Uterus (tissue), 4 donors: ENCODE measurements around the gene GTF3C2. TPM values are rescaled to one million over a fixed set of nuclear protein-coding genes. Genes with fewer than 3 reads are reported as not detected.

Experiments used
- DNase-seq, 2 donors: peaks; one replicate each; pipeline ENCODE4 v3.0.0-alpha.2; 2019 to 2020
- H3K27ac ChIP-seq, 2 donors: fragments of 200-600 bp; sonication (generic); 1 replicate in 1 of 2; 2 replicates in 1 of 2; pipeline ENCODE4 v1.5.1; 2016 to 2018
- H3K27me3 ChIP-seq, 2 donors: fragments of 200-600 bp; sonication (generic); one replicate each; pipeline ENCODE4 v1.5.1; 2018 to 2019; ENCODE audit warnings: control low read depth in 1 of 2
- H3K36me3 ChIP-seq, 2 donors: fragments of 200-600 bp; sonication (generic); one replicate each; pipeline ENCODE4 v1.5.1; 2019; ENCODE audit warnings: control low read depth in 1 of 2
- H3K4me1 ChIP-seq, 2 donors: fragments of 200-600 bp; sonication (generic); one replicate each; pipeline ENCODE4 v1.5.1; 2018 to 2019; ENCODE audit warnings: control low read depth in 1 of 2
- H3K4me3 ChIP-seq, 2 donors: fragments of 200-600 bp; sonication (generic); 1 replicate in 1 of 2; 2 replicates in 1 of 2; pipeline ENCODE4 v1.5.1; 2018 to 2019; ENCODE audit warnings: mild to moderate bottlenecking in 1 of 2
- H3K9me3 ChIP-seq, 2 donors: fragments of 200-600 bp; sonication (generic); one replicate each; pipeline ENCODE4 v1.5.1; 2019; ENCODE audit warnings: control low read depth in 1 of 2
- CTCF ChIP-seq, 4 experiments: fragments of 200-600 bp in 2 of 4; fragments of 450-650 bp in 2 of 4; sonication (generic) in 2 of 4; IDR thresholded peaks; one replicate each; pipeline ENCODE4 v1.5.1; 2016 to 2019; ENCODE audit warnings: antibody characterized with exemption in 4 of 4, mild to moderate bottlenecking in 2 of 4, moderate library complexity in 1 of 4
- POLR2A ChIP-seq, 2 donors: fragments of 450-650 bp; IDR thresholded peaks; one replicate each; pipeline ENCODE4 v1.6.1; 2016; ENCODE audit warnings: antibody characterized with exemption in 2 of 2, mild to moderate bottlenecking in 1 of 2, moderate library complexity in 1 of 2
- intact Hi-C: fragments of 100-400 bp; cut with DNase I; formaldehyde crosslinking; loops from one replicate; pipeline ENCODE4 v1.15.1; 2023; ENCODE audit warnings: low total_unique reads
- total RNA-seq, 4 donors: library from RNA; depleted of rRNA in 3 of 4; stranded (reverse); fragments of >200 nt in 3 of 4; gene quantifications; one replicate each; pipeline versions ENCODE4 v1.1.0 to v1.2.4, GENCODE V29; 2014 to 2023
- donor health status: DM: yes; HTN: yes; CAD: no.

GTF3C2 gene
- total RNA-seq, 4 donors from 2014 or later = 21.3 to 70.6 (median 31.2) TPM

- no peak for DNase-seq
- H3K27ac ChIP-seq = no peak within 1 kb of the TSS
- no peak within 1 kb of the TSS for H3K4me3 ChIP-seq
- H3K36me3 ChIP-seq = no peaks in the 10 kb centered on the region
- H3K4me1 ChIP-seq = no peaks in the 10 kb centered on the region
- TF ChIP-seq POLR2A (IDR thresholded peaks at IDR 0.05) (no peak), CTCF (IDR thresholded peaks at IDR 0.05) (no peak)
- no peaks in the 10 kb centered on the region for H3K27me3 ChIP-seq
- H3K9me3 ChIP-seq = no peaks in the 10 kb centered on the region
- intact Hi-C loops = loop anchor here (10.0 kb wide), 1 partner anchor 177 kb away; no protein-coding TSS in a partner anchor
Measured at GRCh38 chr2:27281855-27282559, 74.6 kb downstream of the GTF3C2 start, which contains the start of gene TRIM54. TSS of gene TRIM54 (plus strand) at chr2:27282429. CDS start at chr2:27282732, 303 bp downstream.

GRCh38 chr2:27281442-27281841 lies 75.1 kb downstream of the GTF3C2 start:
- no peak overlapping the region for H3K4me3 ChIP-seq
- no peak for DNase-seq
- no peaks in the 10 kb centered on the region for H3K27me3 ChIP-seq
- no peaks in the 10 kb centered on the region for H3K9me3 ChIP-seq
- TF ChIP-seq CTCF (IDR thresholded peaks at IDR 0.05) (no peak), POLR2A (IDR thresholded peaks at IDR 0.05) (no peak)
- no peak overlapping the region for H3K27ac ChIP-seq
- no peaks in the 10 kb centered on the region for H3K4me1 ChIP-seq
- H3K36me3 ChIP-seq = no peaks in the 10 kb centered on the region
- intact Hi-C loops = loop anchor here (10.0 kb wide), 1 partner anchor 177 kb away; no protein-coding TSS in a partner anchor

- Histone ChIP-seq H3K4me3 (no peak overlapping the region), H3K4me1 (no peaks in the 10 kb centered on the region), H3K36me3 (no peaks in the 10 kb centered on the region), H3K27me3 (no peaks in the 10 kb centered on the region), H3K9me3 (no peaks in the 10 kb centered on the region), H3K27ac (no peak overlapping the region)
- no peak for DNase-seq
- intact Hi-C loops = loop anchor here (10.0 kb wide), 1 partner anchor 176 kb away; no protein-coding TSS in a partner anchor
- no peak for TF ChIP-seq POLR2A (IDR thresholded peaks at IDR 0.05)
- no peak for TF ChIP-seq CTCF (IDR thresholded peaks at IDR 0.05)
Measured at GRCh38 chr2:27280826-27281225, 75.7 kb downstream of the GTF3C2 start.

GRCh38 chr2:27278010-27278409 lies 78.6 kb downstream of the GTF3C2 start:
- Histone ChIP-seq H3K9me3 (no peaks in the 10 kb centered on the region), H3K36me3 (no peaks in the 10 kb centered on the region), H3K4me1 (no peaks in the 10 kb centered on the region), H3K4me3 (no peak overlapping the region), H3K27me3 (no peaks in the 10 kb centered on the region), H3K27ac (no peak overlapping the region)
- no peak for DNase-seq
- TF ChIP-seq POLR2A (IDR thresholded peaks at IDR 0.05) = no peak
- no peak for TF ChIP-seq CTCF (IDR thresholded peaks at IDR 0.05)
- intact Hi-C loops = no loop called here

Other genes with a start within 250 kb of the GTF3C2 start
- gene CGREF1, start 237.6 kb downstream of the GTF3C2 start, total RNA-seq = 10 to 100 TPM in 2 of 4 donors, 1 to 10 TPM in 2; 2.3 to 22.9 (median 9.7) TPM
- 1 to 10 TPM in 1 of 4 donors, not detected in 3; 1.2 TPM for gene ABHD1, start 232.9 kb downstream of the GTF3C2 start, total RNA-seq
- 10 to 100 TPM; 37.7 to 91.0 (median 62.9) TPM for gene PREB, start 222.1 kb downstream of the GTF3C2 start, total RNA-seq
- gene PRR30, start 217.4 kb downstream of the GTF3C2 start, total RNA-seq = not detected
- 10 to 100 TPM; 19.4 to 84.6 (median 32.0) TPM for gene TCF23, start 207.8 kb downstream of the GTF3C2 start, total RNA-seq
- 100 to 1,000 TPM; 105 to 235 (median 144) TPM for gene ATRAID, start 144.7 kb downstream of the GTF3C2 start, total RNA-seq
- 10 to 100 TPM; 20.5 to 69.7 (median 60.5) TPM for gene SLC5A6, start 144.5 kb downstream of the GTF3C2 start, total RNA-seq
- gene CAD, start 139.4 kb downstream of the GTF3C2 start, total RNA-seq = 10 to 100 TPM in 3 of 4 donors, 1 to 10 TPM in 1; 5.9 to 47.2 (median 31.3) TPM
- 1 to 10 TPM in 1 of 4 donors, under 1 TPM in 2, not detected in 1; 0.35 to 2.1 (median 0.88) TPM for gene SLC30A3, start 93.7 kb downstream of the GTF3C2 start, total RNA-seq
- 1 to 10 TPM in 2 of 4 donors, under 1 TPM in 1, not detected in 1; 0.77 to 3.9 (median 1.5) TPM for gene DNAJC5G, start 81.3 kb downstream of the GTF3C2 start, total RNA-seq
- 1 to 10 TPM in 1 of 4 donors, under 1 TPM in 3; 0.26 to 5.0 (median 0.58) TPM for gene TRIM54, start 74.3 kb downstream of the GTF3C2 start, total RNA-seq
- 1 to 10 TPM in 3 of 4 donors, not detected in 1; 2.3 to 8.5 (median 2.3) TPM for gene UCN, start 48.3 kb downstream of the GTF3C2 start, total RNA-seq
- gene MPV17, start 33.7 kb downstream of the GTF3C2 start, total RNA-seq = 10 to 100 TPM; 41.8 to 60.0 (median 50.6) TPM
- gene EIF2B4, start 13.6 kb upstream of the GTF3C2 start, total RNA-seq = 10 to 100 TPM in 3 of 4 donors, 1 to 10 TPM in 1; 7.9 to 51.7 (median 13.8) TPM
- 10 to 100 TPM; 89.4 to 91.5 (median 90.8) TPM for gene SNX17, start 13.9 kb upstream of the GTF3C2 start, total RNA-seq
- 10 to 100 TPM in 3 of 4 donors, under 1 TPM in 1; 0.88 to 16.1 (median 12.0) TPM for gene ZNF513, start 24.0 kb upstream of the GTF3C2 start, total RNA-seq
- 10 to 100 TPM; 15.9 to 54.1 (median 42.2) TPM for gene PPM1G, start 52.8 kb upstream of the GTF3C2 start, total RNA-seq
- 100 to 1,000 TPM in 2 of 4 donors, 10 to 100 TPM in 2; 57.6 to 148 (median 83.5) TPM for gene NRBP1, start 71.9 kb upstream of the GTF3C2 start, total RNA-seq
- 1 to 10 TPM in 3 of 4 donors, not detected in 1; 1.9 to 8.8 (median 2.6) TPM for gene KRTCAP3, start 85.6 kb upstream of the GTF3C2 start, total RNA-seq
- 10 to 100 TPM in 3 of 4 donors, 1 to 10 TPM in 1; 9.7 to 63.1 (median 48.2) TPM for gene IFT172, start 133.0 kb upstream of the GTF3C2 start, total RNA-seq
- gene FNDC4, start 138.4 kb upstream of the GTF3C2 start, total RNA-seq = 1 to 10 TPM in 3 of 4 donors, under 1 TPM in 1; 0.59 to 9.1 (median 7.4) TPM
- under 1 TPM in 2 of 4 donors, not detected in 2; 0.61 to 0.69 TPM for gene GCKR, start 140.1 kb upstream of the GTF3C2 start, total RNA-seq
- 10 to 100 TPM; 17.9 to 82.9 (median 42.6) TPM for gene ZNF512, start 226.3 kb upstream of the GTF3C2 start, total RNA-seq